ENCODE measurements around the gene A3GALT2. TPM values are rescaled to one million over a fixed set of nuclear protein-coding genes. Genes with fewer than 3 reads are reported as not detected.

Gene A3GALT2
- total RNA-seq, 1 experiment from 2014 or later: not detected

- no peak overlapping the region for H3K14ac ChIP-seq (ENCODE audit: insufficient read depth, low read length)
- H2BK12ac ChIP-seq (ENCODE audit: insufficient read length, low read depth, low read length): no peak overlapping the region
- no peaks in the 10 kb centered on the region for H3K9me3 ChIP-seq (ENCODE audit: control insufficient read depth, low read depth, low read length)
- H2AK5ac ChIP-seq (ENCODE audit: insufficient read length, low read length): no peak overlapping the region
- H4K20me1 ChIP-seq (ENCODE audit: control insufficient read depth, insufficient read depth, insufficient read length): no peaks in the 10 kb centered on the region
- H3K4me1 ChIP-seq (ENCODE audit: insufficient read depth, low read length): peaks cover 10% of the 10 kb centered on the region
- Mint-ChIP-seq H3K36me3 (ENCODE audit: insufficient read depth in 1 of 3, low read depth in 3 of 3) (no peaks in the 10 kb centered on the region), H3K27me3 (ENCODE audit: low read depth) (peaks cover 15% of the 10 kb centered on the region), H3K27ac (peak overlapping the region in 2 of 3 experiments; percentile 52 to 98; a peak in 2 of 7 replicates), H3K4me3 (no peak overlapping the region; a peak in 1 of 5 replicates), H3K9me3 (no peaks in the 10 kb centered on the region), H3K4me1 (peaks cover 63 to 79% of the 10 kb centered on the region in 2 experiments)
- no peaks in the 10 kb centered on the region for H3K79me1 ChIP-seq (ENCODE audit: insufficient read depth, low read depth, low read length, poor library complexity, severe bottlenecking)
- H3K27me3 ChIP-seq (ENCODE audit: insufficient read depth, low read length): no peaks in the 10 kb centered on the region
- no peak overlapping the region for H2BK5ac ChIP-seq (ENCODE audit: insufficient read length, low read length)
- H4K5ac ChIP-seq (ENCODE audit: insufficient read length, low read depth, low read length): no peak overlapping the region
- H2BK20ac ChIP-seq (ENCODE audit: low read depth, low read length, poor library complexity, severe bottlenecking): no peak overlapping the region
- no peak overlapping the region for H4K8ac ChIP-seq (replicated peaks; ENCODE audit: insufficient read length, low read depth, low read length)
- H3K79me2 ChIP-seq (ENCODE audit: insufficient read depth, low read length): no peaks in the 10 kb centered on the region
- no peak overlapping the region for H2AFZ ChIP-seq (ENCODE audit: low read length)
- peak; percentile 37; the same call in 2 of the 3 replicates for TF ChIP-seq CTCF (conservative IDR thresholded peaks at IDR 0.05)
- no peak overlapping the region for H3T11ph ChIP-seq (ENCODE audit: low read length)
- no peak overlapping the region for H3K9ac ChIP-seq (ENCODE audit: extremely low read depth, insufficient read length, low read length)
- no peak overlapping the region for H3K23ac ChIP-seq (ENCODE audit: insufficient read length, low read depth, low read length)
- H2BK15ac ChIP-seq (ENCODE audit: low read depth, low read length): no peak overlapping the region
- WGBS (ENCODE audit: extremely low coverage, insufficient read length, low lambda C conversion rate): no CpG with 5 or more reads among the region's 2 CpGs
- no peaks in the 10 kb centered on the region for H3K23me2 ChIP-seq (ENCODE audit: insufficient read length, low read depth, low read length, poor library complexity, severe bottlenecking)
- H3K56ac ChIP-seq (ENCODE audit: insufficient read length, low read depth, low read length): no peak overlapping the region
- H3K4ac ChIP-seq (ENCODE audit: low read depth, low read length): no peak overlapping the region
- no peak overlapping the region for H2BK120ac ChIP-seq (ENCODE audit: low read depth, low read length, poor library complexity, severe bottlenecking)
- H4K91ac ChIP-seq (ENCODE audit: insufficient read length, low read depth, low read length): no peak overlapping the region
- no peak overlapping the region for H3K27ac ChIP-seq (ENCODE audit: insufficient read length, low read depth, low read length)
- H3K4me2 ChIP-seq (ENCODE audit: insufficient read depth, insufficient read length, low read length): no peak overlapping the region
- no peak overlapping the region for H3K18ac ChIP-seq (ENCODE audit: insufficient read length, low read depth, low read length)
- no peak for DNase-seq
Observed at GRCh38 chr1:33339413-33339812, 18.5 kb upstream of the A3GALT2 start.

Data from H9 (cell line).